HG03139 (cell line): ENCODE data around the gene MTX1.
"Not testable (repeated sequence)": the region's sequence is repeated elsewhere in the genome, so short reads cannot be mapped to it uniquely, and the experiment has no call there.

Experiments used
- ATAC-seq: cut with Tn5 transposase; IDR thresholded peaks from one replicate; pipeline ENCODE4 v1.9.1; 2021; ENCODE audit not compliant: unreplicated experiment

MTX1 gene

DNA sequence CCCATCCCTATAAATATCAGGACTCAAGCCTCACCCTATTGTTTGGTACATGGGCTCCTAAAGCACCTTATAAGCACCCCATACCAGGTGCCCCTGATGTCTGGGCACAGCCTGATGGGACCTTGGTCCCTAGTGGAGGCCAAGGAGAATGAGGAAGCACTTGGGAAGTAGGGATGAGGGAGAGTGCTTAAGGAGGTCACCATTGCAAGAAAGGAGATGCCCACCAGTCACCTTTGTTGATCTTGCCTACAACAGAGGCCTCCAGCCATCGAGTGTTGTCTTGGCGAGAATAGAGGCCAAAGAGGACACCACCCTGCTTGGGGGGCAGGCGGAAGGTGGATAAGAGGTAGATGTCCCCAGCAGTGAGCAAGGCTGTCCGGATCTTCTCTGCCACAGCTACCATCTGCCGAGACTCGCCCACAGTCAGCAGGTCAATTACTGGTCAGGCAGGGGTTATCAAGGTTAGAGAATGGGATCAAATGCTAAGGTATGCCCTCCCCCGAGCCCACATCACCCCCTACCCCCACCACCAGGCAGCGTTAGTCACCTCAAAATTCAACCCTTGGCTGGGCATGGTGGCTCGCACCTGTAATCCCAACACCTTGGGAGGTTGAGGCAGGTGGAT lies 2.4 kb upstream of the MTX1 start:
- no peak for ATAC-seq

DNA sequence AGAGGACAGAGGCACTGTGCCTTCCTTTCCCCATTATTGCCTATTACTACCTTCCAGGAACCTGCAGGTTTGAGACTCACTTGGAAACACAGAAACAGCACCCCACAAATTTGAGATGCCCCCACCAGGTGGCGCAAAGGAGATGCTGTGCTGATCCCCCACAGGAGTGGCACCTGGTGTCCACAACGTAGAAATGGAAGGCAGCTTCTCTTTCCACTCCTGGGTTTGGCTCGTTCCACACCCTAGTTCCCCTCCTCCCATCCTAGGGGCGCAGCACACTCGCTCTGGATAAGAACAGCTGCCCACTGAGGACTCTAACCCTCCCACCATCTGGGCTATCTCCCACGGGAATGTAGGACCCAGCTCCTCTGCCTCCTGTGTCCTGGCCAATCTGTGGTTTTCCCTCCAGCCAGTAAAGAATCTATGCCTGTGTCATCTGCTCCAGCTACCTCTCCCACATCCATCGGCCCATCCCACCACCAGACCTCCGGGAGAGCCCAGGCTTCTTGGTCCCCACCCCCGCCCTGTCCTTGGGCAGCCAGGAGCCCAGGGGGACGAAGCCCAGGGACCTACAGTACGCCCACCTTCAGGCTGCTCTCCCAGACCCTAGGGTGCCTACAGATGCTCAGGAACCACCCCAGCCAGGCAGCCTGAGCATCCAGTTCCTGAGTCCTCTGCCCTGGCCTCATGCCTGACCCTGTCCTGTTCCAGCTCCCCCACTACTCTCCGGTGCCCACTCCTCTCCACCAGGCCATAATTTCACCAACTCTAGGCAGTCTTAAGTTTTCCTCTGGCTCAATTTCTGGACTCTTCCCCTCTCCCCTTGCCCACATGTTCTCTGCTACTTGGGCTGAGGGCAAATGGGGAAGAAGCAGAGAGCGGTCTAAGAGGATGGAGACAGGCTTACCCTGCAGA lies 1.3 kb upstream of the MTX1 start:
- ATAC-seq = no peak

DNA sequence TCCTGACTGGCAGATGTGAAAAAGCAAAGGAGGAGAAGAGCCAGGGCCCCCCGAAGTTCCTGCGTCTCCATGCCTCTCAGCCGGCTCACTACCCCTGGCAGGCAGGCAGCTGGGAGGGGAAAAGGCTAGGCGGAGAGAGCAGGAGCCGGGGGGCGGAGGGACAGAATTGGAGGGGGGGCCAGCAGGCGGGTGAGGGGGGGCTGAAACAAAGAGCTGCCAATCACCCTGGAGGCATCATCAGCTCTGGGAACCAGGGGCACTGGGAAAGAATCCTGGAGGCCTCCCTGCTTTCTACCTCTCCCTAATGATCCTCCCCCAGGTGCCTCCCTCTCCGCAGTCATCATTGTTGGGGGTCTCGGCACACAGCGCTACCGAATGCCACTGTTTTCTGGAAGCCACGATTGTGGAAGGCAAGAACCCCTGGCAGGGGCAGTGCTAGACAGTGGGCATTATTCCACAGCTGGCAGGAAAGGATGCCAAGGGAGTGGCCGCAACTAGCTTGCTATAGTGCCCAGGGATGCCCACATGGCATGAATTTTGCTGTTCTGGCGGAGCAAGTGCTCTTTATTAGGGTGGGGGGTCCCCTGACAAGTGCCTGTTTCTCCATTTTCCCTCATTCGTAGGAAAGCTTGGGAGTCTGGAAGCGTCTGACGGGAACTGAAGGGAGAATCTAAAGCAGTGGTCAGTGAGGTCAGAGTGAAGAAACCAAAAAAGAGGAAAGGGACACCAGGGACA lies 522 bp upstream of the MTX1 start, which contains the start of gene THBS3:
TSS of gene THBS3 (minus strand) at position 92 of the 735 bp plus-strand sequence. CDS start at position 71, 21 bp downstream.
- ATAC-seq = no peak

DNA sequence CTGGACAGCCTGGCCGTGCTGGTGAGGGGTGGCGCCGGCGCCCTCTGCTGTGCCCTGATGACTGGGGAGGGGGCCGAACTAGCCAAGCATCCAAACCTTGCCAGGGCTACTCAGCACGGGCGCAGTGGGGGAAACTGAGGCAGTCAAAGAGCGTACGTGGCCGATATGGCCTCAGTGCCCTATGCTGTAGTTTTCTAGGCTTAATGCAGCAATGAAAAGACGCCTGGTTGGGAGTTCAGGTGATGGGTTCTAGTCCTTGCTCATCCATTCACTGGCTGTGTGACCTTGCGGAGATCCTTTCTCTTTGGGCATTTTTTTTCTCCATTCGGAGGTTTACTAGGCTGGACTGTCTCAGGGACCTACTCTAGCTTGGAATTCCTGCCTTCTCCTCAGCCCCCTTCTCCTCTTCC lies 822 bp downstream of the MTX1 start:
- ATAC-seq = no peak

DNA sequence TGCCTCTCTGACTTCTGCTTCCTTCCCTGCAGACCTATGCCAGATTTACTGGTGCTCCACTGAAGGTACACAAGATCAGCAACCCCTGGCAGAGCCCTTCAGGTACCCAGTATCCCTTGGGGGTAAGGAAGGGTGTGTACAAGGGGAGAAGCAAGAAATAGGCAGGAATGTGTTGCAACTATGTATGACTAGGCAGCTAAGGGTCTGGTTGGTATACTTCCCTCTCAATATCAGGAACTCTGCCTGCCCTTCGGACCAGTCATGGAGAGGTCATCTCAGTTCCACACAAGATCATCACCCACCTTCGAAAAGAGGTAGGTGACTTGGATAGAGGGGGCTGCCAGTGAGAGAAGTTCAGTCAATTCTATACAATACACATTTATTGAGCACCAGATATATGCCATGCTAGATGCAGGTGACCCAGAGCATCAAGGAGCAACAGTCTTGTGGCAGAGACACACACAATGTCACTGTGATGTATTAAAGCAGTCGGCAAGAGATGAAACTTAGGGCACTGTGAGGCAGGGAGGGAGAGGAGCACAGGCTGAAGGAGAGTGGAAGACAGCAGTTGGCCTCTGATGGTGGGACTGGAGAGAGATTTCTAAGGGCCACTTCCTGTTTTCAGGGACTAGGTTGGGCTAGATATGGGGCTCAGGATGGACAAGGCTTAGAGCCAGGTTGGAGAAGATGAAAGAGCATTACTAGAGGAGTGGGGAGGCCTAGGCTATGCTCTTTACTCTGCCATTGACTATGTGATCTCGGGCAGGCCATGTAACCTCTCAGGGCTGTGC lies 2.0 kb downstream of the MTX1 start:
- no peak for ATAC-seq

DNA sequence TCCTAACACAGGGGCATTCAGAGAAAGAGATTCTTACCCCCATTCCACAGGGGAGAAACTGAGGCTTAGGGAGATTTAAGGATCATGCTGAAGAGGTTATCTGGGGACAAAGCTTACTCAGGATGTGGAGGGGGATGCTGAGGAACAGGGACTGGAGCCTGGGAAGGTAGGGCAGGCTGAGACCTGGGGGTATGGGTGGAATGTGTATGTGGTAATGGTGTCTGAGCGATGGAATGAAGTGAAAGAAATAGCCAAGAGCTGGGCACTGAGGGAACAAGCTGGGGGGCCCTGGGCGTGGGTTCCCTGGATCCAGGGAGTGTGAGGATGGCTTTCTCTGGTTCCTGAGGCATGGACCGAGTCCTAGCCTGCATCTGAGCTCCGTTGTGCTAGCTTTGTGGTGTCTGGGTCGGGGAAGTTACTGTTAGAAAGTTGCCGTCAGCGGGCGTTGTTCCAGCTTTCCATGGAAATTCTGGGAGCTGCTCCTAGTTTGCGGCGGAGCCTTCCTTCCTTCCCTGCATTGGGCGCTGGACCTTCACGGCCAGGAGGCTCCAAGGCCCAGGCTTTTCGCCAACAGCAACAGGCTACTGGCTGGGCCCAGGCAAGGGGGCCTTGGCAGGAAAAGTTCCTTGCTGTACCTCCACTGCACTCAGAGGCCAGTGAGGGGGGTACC lies 3.0 kb downstream of the MTX1 start:
- ATAC-seq = not testable (repeated sequence)

DNA sequence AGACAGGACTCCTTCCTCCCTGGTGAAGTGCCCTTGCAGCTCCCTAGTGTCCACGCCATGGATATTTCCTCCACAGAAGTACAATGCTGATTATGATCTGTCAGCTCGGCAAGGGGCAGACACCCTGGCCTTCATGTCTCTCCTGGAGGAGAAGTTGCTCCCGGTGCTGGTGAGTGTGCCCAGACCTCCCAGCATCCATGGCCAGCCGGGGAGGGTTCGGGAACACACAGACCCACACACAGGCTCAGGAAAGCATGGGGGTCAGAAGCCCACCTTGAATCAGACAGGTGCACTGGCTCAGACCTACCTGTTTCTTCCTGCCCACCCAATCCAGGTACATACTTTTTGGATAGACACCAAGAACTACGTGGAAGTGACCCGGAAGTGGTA lies 3.6 kb downstream of the MTX1 start:
- not testable (repeated sequence) for ATAC-seq

DNA sequence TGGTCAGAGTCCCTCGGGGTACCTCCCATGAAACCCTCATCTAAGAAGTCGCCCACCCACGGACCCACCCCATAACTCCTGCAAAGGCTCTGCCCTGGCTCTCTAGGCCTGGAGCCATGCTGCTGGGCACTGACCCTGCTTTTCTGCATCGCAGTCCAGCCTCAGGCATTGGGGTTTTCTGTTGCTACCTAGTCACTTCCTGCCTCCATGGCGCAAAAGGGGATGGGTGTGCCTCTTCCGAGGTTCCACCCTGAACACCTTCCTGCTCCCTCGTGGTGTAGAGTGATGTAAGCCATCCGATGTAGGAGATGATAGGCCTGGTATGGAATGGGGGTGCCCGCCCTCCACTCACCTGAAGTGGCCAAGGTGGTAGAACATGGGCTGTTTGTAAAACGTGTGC lies 6.2 kb downstream of the MTX1 start:
- ATAC-seq = not testable (repeated sequence)

DNA sequence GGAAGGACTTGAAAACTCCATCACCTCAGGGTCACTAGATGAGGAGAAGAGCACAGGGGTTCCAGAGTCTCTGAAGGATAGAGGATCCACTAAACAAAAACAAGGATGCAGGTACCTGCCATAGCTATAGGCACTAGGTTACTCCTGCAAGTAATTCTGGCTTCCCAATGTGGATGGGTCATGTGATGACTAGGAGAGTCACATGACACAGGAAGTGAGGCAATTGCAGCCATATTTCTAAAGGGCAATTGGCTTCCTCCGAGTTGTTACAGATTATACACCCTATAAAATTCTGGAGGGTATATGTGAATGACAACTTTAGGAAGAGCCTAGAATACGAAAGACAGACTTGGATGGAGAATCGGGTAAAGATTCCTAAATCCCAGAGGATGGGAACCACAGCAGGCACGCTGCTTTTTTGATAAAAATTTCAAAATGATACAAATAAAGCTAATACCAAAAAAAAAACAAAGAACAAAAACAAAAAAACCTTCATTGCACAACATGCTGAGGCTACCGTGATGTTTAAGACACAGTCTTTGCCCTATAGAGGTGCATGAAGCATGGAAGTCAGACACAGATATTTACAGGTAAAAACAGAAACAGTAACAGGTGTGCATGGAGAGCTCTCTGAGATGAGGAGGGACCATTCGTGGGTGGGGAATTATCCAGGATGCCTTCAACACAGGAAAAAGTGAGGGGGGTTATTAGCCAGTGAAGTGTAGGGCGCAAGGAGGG lies 10.5 kb downstream of the MTX1 start:
- ATAC-seq = no peak

DNA sequence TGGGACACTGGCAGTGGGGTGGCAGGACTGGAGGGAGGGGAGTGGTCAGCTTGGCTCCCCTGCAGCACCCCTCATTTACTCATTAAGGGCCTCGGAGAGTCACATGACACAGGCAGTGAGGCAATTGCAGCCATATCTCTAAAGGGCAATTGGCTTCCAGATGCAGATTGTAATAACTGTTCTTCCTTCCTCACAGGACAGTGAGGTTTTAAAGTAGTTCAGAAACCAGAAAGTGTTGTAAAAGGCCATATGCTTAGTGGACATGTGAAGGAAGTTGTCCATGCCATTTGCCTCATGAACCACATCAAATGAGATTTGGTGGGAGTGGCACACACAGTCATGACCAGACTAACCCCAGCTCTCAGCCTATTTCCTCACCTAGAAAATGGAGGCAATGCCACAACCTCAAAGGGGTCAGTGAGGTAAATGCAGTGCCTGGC lies 11.1 kb downstream of the MTX1 start:
- ATAC-seq = no peak

DNA sequence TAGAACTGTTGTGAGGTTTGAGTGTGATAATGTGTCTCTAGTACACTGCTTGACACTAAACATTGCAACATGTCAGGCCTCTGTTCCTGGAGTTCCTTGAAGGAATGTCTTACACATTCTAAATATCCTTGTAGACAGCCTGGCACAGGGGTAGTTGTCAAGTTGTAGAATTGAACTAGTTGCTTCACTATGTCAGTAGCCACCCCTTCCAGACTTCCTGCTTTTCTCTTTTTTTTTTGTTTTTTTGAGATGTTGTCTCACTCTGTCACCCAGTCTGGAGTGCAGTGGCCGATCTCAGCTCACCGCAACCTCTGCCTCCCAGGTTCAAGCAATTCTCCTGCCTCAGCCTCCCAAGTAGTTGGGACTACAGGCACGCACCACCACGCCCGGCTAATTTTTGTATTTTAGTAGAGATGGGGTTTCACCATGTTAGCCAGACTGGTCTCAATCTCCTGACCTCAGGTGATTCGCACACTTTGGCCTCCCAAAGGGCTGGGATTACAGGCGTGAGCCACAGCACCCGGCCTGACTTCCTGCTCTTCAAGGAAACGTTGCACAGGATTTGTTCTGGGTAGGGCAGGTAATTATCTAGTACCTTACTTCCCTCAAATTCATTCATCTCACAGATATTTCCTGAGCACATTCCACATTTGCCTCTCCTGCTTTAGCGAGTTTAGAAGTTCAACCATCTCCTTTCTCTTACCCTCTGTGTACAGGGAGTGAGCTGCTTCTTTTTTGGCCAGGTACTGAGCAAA lies 11.9 kb downstream of the MTX1 start:
- ATAC-seq = not testable (repeated sequence)

DNA sequence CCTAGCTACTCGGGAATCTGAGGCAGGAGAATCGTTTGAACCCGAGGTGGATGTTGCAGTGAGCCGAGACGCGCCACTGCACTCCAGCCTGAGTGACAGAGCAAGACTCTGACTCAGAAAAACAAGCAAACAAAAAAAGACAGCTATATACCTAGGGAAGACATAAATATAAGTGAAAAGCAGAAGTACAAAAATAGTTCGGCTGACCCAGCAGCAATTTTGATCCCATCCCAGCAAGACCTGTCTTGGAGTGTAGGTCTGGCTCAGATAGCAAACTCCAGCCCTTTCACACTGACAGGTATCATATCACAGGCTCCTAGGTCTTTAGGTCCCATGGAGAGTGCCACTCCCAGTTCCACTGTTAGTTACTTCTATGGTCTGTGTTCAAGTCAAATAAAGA lies 14.6 kb downstream of the MTX1 start:
- ATAC-seq = no peak

DNA sequence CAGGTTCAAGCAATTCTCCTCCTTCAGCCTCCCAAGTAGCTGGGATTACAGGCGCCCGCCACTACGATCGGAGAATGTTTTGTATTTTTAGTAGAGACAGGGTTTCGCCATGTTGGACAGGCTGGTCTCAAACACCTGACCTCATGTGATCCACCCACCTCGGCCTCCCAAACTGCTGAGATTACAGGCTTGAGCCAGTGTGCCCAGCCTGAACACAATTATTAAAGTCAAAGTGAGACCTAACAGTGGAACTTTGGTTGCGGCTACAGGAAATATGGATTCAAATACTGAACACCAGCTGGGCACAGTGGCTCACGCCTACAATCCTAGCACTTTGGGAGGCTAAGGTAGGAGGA lies 16.9 kb downstream of the MTX1 start:
- ATAC-seq = not testable (repeated sequence)

DNA sequence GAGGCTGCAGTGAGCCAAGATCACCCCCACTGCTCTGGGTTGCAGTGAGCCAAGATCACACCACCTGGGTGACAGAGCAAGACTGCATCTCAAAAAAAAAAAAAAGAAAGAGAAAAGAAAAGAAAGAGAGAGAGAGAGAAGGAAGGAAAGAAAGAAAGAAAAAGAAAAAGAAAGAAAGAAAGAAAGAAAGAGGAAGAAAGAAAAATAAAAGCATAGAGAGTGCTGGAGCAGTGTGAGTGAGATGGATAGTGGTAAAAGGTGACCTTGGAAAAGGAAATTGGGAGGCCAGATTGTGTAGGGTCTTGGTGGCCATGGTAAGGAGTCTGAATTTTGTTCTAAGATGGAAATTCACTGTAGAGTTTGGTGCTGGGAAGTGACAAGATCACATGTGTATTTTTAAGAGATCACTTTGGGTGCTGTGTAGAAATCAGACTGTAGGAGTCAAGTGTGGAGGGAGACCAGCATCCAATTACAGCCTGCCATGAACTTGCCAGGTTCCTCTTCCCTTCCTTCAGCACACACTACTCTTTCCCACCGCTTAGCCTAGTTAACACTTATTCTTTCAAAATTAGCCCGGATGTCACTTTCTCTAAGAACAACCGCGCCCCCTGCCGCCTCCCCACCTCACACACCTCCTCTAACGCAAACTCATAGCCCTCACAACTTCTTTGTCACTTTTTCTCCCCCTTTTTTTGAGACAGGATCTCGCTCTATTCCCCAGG lies 17.9 kb downstream of the MTX1 start:
- no peak for ATAC-seq

DNA sequence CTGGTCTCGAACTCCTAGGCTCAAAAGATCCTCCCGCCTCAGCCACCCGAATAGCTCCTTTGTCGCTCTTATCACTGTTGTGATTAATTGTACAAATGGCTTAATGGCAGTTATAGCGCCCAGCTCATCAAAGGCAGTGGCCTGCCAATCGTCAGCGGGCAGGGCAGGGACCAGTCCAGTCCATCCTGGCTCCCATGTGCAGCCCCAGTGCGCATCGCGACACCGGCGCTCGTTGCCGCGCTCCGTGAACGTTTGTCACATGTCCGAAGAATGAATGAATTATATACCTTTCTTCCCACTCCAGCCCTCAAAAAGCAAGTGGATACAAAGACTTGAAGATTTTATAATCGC lies 18.4 kb downstream of the MTX1 start:
- ATAC-seq = no peak

DNA sequence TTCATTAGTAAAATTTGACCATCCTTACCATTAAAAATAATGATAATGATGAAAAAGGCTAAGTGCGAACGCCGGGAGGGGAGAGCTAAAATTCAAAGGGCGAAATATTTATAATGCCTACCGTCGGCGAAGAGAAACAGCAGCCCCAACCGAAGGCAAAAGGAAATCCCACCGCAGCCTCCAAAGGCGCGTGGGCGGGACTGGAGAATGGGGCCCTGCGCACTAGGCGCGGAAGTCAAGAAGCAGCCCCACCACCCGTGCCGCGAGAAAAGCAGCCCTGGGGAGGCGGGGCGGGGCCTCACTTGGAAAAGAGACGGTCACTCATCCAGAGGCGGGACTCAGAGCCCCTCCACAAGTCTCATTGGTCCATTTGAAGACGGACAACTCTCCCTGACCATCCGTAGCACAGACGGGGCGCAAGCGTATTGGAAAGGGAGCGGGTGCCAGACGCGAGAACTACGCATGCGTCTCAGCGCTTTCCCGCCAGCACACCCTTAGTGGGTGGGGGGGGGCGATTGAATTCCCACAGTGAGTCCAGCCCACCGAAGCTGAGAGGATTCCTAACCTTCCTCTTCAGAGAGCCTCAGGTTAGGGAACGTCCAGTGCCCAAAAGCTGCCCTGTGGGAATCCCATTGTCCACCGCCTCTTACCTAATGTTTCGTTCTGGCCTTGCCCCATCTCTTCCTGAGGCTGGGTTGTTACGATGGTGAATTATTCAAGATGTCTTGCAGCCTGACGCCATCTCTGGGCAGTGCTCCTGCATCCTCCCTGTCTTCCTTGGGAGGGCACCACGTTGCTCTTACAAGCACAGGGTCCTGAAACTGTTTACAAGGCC lies 19.0 kb downstream of the MTX1 start:
- peak; percentile 86 for ATAC-seq

DNA sequence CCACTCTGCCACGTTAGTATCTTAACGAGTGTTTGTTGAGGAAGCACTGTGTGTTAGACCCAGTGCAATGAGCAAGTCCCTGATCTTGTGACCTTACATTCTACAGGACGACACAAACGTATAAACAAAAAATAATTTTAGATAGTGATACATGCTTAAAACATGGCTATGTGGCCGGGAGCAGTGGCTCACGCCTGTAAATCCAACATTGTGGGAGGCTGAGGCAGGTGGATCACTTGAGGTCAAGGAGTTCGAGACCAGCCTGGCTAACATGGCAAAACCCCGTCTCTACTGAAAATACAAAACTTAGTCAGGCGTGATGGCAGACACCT lies 19.6 kb downstream of the MTX1 start:
- ATAC-seq = no peak

DNA sequence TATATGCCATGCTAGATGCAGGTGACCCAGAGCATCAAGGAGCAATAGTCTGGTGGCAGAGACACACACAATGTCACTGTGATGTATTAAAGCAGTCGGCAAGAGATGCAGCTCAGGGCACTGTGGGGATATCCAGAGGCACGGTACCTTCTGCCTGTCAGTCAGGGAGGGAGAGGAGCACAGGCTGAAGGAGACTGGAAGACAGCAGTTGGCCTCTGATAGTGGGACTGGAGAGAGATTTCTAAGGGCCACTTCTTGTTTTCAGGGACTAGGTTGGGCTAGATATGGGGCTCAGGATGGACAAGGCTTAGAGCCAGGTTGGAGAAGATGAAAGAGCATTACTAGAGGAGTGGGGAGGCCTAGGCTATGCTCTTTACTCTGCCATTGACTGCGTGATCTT lies 22.8 kb downstream of the MTX1 start:
- not testable (repeated sequence) for ATAC-seq
